HG02798 (cell line): ENCODE results near the gene SCMH1.
A peak's percentile ranks its signal among the peaks of the same experiment; 100 is the strongest.
"Not testable (repeated sequence)": the region's sequence is repeated elsewhere in the genome, so short reads cannot be mapped to it uniquely, and the experiment has no call there.

Experiments used
- ATAC-seq: cut with Tn5 transposase; IDR thresholded peaks from one replicate; pipeline ENCODE4 v1.9.1; 2021; ENCODE audit warnings: mild to moderate bottlenecking; ENCODE audit not compliant: unreplicated experiment, poor library complexity

Gene SCMH1

DNA sequence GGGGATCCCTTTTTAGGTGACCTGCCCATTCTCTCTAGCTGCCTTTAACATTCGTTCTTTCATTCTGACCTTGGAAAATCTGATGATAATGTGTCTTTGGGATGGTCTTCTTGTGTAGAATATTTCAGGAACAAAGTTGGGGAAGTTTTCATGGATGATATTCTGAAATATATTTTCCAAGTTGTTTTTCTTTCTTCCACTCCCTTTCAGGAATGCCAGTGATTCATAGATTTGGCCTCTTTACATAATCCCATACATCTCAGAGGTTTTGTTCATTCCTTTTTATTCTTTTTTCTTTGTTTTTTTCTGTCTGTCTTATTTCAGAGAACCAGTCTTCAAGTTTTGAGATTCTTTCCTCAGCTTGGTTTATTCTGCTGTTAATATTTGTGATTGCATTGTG, 13.9 kb upstream of the SCMH1 start:
- no peak for ATAC-seq

DNA sequence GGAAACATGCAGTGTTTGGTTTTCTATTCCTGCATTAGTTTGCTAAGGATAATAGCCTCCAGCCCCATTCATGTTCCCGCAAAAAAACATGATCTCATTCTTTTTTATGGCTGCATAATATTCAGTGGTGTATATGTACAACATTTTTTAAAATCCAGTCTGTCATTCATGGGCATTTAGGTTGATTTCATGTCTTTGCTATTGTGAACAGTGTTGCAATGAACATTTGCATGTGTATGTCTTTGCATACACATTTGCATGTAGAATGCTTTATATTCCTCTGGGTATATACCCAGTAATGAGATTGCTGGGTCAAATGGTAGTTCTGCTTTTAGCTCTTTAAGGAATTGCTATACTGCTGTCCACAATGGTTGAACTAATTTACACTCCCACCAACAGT, 9.0 kb upstream of the SCMH1 start:
- ATAC-seq, result not testable (repeated sequence)

DNA sequence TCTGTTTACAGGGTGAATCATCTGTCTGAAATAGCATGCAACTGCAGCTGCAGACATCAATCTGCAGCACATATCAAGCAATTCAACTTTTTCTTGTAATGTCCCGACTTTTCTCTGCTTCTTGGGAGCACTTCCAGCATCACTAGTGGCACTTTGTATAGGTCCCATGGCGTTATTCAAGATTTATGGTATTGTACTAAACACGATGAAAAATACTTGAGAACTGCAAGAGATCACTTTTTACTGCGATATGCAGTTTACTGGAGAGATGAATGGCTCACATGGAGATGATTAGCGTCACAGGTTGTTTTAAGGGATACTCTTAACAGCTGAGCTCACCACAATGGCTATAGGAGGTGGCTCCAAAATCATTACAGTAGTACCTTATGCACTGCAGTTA, 7.2 kb upstream of the SCMH1 start:
- no peak for ATAC-seq

DNA sequence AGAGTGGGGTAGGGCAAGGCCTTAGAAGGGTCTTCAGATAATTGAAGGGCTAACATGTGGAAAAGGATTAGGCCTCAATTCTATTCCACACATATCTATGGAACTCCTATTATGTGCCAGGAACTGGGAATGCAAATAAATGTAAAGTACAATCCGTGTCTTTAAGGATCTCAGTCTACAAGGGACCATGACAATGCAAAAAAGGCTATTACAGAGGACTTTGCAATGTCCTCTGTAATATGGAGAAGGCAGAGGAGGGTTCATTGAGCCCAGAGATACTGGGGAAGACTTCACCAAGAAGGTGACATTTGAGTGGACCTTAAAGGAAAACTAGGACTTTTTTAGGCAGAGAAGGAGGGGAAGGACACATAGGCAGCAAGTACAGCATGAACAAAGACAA, 4.5 kb upstream of the SCMH1 start:
- no peak for ATAC-seq

DNA sequence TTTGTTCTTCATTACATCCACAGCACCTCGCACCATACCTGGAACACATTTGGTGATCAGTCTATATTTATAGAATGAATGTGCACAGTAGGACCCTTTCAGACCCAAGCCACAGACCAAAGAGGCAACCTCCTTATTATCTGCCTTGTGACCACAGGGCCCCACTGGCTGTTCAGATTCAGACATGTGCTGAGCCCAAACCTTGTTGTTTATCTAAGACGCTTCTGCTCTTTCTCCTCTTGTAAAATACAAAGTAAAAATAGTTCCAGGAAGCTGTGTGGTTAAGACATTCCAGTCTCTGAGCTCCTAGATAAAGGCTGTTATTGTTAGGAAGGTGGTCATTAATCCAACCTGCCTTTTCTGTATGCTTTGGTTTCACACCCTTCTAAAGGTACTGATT, 3.6 kb upstream of the SCMH1 start:
- ATAC-seq, result no peak

DNA sequence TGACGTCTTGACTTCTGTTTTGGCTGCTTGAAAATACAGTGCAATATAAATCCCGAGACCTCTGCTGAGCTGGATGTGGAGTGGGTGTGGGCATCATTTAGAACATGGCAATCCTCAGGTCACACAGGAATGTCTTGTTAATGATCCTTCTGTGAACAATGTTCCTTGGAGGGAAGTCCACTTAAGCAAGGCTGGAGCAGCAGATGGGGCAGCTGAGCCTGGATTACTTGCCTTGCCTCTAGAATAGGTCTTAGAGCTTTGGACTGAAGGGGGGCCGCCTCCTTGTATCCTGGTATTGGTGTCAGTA, 926 bp upstream of the SCMH1 start:
- no peak for ATAC-seq

DNA sequence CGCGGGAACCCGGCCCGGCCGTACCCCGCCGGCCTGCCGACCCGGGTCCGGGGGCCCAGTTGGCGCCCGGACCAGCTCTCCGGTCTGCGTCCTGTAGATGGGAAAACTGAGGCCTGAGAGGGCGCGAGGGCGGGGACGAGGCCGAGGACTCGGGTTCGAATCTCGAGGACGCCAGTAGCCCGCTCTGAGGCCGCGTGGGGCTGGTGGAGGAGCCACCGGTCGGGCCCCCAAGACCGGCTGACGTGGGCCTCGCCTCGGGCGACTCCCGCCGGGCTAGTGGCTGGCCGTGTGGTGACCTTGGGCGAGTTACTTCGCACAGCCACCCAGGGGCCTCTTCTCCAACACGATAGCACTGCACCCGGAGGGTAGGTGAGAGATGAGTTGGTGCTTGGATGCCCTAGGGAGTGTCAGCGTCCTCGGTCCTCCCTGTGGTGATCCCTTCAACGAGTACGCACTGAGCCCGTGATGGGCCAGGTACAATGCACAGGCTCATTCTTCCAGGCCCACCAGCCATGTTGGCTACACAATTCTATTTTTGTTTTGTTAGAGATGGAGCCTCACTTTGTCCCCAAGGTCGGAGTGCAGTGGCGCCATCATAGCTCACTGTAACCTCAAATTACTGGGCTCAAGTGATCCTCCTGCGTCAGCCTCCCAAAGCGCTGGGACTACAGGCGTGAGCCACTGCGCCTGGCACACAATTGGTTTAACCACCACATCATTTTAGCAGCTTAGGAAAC, 404 bp upstream of the SCMH1 start:
- peak; percentile 19 for ATAC-seq

DNA sequence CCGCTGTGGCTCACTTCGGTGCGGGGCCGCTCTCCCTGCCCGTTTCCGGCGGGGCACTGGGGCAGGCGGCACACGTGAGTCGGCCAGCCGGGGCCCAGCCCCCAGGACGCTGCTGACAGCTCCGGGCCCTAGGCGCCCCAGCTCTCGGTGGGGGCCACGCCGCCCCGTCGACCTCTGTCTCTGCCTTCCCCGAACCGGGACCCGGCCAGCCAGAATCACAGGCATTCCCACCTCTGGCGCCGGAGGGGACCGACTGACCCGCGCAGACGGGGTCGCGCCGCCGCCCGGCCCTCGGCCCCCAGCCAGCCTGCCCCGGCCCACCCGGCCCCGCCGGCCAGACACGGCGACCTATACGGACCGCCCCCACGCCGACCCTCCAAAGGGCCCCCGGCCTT, 755 bp downstream of the SCMH1 start:
- ATAC-seq, result peak; percentile 57

DNA sequence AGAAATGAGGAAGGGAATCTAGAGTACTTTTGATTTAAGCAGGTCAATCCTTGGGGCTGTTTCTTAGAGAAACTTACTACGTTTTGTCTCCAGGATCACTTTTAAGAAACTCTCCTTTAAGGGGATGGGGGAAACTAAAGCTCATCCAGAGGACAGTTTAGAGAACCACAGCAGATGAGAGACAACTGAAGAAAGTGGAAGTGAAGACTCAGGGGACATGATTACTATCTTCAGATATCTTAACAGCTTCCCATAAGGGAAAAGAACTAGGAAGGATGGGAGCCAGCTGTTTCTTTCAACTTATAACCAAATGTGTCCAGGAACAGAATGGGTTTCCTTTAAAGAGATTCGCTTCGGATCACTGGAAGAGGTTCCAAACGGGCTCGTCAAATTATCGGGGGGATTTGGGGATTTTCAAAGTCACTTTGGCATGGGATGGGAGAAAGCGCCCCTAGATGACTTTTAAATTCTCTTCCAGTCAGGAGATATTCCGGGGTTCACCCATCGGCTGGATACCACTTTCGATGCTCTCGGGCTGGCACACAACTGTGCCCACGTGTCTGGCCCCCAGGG, 1.2 kb downstream of the SCMH1 start:
- ATAC-seq, result no peak

DNA sequence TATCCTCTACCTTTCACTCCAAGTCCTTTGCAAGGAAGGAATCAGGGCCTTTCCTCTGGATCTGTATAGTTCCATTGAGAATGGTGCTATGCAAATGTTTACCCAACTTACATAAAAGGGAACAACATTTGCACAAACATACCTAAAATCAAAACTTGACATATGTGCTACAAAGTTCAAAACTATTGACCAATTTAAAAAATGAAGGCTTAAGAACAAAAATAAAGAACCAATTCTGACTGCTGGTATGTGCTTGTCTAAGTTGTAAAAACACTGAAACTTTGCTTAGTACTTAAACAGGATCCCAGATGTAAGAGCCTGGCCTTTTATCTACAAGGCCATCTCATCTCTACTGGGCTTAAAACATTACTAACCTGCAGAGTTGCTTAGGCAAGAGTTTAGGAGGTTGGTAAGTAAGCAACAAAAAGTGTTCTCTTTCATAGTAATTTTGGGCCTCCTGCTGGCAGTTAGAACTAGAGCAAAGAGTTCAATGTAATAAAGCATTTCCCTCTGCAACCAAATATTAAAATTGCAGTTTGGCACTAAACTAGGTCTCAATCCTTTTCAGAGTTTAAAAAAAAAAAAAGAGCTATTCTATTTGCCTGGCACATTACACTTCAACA, 2.0 kb downstream of the SCMH1 start:
- no peak for ATAC-seq

DNA sequence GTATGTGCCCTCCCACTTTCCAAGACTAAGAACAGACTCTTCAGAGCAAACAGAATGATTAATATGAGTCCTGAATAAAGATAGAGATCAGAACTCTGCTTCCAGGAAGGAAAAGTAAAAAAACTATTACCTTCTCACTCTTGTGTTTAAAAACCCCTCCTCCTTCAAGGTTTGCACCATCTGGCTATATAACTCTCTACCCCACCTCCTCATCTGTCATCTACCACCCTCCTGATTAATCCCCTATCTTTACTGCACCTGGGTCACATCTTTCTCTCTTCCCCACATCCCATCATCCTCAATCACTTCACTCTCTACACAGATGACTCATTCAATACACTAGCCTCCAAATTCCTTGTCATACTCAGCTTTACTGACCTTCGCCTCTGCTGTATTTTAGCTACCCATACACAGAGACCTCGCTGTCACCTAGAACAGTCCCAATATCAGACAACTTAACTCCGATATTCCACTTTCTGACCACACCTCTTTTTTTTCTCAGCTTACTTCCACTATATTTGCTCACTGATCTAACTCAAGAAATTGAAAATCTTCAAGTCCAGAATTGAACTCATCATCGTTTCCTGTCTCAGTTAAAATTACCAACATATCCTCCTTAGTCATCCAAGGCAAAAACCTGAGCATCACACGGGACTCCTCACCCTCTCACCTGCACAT, 3.7 kb downstream of the SCMH1 start:
- no peak for ATAC-seq

DNA sequence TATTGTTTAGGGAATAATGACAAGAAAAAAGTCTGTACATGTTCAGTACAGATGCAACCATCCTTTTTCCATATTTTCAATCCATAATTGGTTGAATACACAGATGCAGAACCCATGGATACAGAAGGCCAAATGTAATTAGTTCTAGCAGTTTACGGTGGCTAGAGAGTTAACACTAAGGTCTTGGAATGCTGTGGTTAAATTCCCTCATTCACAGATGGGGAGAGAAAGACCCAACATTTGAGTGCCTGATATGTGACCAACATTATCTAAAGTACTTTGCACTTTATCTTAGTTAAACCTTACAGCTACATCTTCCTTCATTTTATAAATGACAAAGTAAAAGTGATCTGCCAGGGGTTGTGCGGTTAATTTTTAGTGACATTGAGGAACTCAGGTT, 5.3 kb downstream of the SCMH1 start:
- no peak for ATAC-seq

DNA sequence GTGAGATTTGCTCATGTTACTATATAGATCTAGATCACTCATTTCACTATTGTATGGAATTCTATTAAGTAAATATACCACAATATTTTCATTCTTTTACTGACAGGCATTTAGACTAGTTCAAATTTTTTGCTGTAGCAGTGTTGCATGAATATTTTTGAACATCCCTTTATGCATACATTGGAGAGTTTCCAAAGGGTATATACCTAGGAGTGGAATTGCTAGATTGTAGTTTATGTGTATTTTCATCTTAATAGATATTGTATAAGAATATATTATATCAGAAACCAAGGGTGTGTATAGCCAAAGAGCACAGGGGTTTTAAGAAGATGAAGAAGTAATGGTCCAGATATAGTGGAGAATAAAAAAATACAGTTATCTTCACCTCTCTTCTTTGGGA, 6.2 kb downstream of the SCMH1 start:
- no peak for ATAC-seq

DNA sequence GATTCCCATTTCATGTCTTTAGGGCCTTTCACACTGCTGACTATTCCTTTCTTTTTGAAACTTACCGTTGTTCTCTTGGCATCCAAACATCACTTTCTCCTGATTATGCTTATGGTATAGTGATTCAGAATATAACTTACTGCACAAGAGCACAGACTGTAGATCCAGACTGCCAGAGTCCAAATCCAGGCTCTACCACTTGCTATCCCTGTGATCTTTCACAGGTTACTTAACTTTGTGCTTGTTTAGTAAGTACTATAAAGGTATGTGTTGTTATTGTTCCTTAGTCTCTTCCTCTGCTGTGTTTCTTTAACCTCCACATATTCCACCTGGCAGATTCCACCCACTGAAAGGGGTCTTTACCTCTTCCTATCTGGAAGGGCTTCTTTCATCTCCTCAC, 8.4 kb downstream of the SCMH1 start:
- no peak for ATAC-seq

DNA sequence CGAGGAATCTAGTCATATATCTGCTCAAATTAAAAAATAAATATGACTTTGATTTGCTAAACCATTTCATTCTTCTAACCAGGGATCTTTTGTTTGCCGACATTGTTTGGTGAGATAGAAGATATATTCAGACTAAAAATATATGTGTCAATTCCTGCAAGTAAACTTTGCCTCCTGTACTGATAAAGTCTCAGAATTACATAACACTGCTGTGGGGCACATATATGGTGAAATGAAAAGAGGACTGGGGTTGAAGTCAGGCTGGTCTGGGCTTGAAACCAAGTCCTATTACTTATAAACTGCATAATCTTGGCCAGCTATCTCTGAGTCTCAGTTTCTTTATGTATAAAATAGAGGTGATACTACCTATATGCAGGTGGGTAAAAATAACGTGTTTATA, 9.8 kb downstream of the SCMH1 start:
- no peak for ATAC-seq

DNA sequence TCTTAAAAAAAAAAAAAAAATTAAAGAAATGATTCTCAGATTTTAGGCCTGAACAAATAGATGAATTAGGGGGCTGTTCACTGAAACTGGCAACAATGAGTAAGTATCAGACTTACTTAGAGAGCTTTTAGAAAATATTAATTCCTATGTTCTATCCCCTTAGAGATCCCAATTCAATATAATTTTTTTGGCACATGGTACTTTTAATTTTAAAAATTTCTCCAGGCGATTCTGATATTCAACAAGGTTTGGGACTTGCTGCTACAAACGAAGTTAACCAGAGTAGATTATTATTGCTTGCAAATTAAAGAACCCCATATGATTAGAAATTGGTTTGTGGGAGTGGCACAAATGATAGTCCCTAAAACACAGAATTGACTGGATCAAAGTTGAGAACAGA, 11.4 kb downstream of the SCMH1 start:
- ATAC-seq, result no peak

DNA sequence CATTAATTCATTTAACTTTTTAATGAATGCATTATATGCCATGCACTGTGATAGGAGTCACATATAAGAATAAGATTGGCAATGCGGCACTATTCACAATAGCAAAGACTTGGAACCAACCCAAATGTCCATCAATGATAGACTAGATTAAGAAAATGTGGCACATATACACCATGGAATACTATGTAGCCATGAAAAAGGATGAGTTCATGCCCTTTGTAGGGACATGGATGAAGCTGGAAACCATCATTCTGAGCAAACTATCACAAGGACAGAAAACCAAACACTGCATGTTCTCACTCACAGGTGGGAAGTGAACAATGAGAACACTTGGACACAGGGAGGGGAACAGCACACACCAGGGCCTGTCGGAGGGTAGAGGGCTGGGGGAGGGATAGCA, 12.9 kb downstream of the SCMH1 start:
- not testable (repeated sequence) for ATAC-seq

DNA sequence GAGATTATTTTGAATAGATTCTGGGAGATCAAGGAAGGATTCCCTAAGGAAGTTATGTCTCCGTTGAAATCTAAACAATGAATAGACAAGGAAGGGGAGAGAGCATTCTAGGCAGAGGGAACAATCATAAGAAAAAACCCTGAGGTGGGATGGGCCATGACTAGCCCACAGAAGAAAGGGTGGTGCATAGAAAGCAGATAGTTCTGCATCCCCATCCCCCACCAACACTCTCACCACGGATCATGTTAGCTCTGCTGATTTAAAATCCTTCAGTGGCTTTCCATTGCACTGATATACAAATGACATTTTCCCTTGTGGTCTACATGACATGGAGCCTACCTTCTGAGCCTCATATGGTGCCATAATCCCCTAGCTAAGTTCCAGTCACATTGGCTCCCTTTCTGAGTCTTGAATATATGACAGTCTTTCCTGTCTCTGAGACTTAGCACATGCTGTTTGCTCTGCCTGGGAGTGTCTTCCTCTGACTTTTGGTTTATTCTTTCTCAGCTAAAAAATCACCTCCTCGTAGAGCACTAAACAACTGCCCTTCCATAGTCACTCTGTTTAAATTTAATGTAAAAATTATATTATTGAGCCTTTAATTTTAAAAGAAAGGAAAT, 15.2 kb downstream of the SCMH1 start:
- ATAC-seq, result no peak

DNA sequence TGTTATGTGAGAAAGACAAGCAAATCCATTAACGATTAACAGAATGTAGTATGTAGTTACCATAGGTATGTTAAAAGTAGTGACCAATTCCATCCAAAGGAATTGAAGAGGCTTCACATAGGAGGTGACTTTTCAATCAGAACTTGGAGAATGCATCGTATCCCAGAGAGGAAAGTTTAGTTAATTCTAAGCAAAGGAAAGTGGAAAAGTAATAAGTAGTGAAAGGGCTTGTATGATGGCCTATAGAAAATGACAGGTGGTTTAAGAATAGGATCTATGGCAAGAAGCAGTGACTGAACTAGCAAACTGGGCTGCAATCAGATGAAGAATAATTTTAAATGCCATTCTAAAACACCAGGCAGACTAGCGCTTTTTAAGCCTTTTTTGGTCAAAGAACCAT, 16.6 kb downstream of the SCMH1 start:
- no peak for ATAC-seq

DNA sequence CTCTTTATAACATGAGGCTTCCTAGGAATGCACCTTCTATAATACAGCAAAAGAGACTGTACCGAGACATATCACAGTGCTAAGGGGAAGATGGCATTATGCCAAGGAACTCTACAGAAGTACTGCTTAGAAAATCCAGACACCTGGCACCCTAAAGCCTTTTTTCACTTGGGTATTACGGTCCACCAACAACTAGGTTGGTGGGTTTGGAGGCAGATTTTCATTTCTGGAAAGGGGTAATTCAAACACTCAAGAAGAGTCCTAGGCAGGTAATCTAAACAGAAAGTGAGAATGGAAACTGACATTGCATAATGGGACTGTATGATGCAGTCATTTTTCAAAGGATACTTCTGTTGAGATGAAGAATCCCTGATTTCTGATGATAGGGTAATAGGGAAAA, 19.6 kb downstream of the SCMH1 start:
- peak; percentile 39 for ATAC-seq

DNA sequence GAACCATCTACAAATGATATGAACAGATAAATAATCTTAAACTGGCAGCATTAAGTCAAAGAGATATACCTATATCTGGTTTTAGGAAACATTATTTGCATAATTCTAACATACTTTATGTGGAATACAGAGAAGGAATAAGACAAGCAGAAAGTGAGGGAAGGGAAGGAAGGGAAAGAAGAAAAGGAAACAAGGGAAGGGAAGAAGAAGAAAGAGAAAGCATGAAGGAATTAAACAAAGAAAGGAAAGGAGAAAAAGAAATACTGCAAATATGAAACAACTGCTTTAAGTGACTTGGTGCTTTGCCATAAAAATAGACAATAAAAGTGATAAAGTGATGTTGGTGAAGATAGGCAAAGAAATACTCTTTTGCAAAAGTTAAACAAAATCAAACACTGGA, 20.1 kb downstream of the SCMH1 start:
- no peak for ATAC-seq
